Measurements from ENCODE around the gene CRYGD.
"Not testable (repeated sequence)": the region's sequence is repeated elsewhere in the genome, so short reads cannot be mapped to it uniquely, and the experiment has no call there.

CRYGD gene

DNA sequence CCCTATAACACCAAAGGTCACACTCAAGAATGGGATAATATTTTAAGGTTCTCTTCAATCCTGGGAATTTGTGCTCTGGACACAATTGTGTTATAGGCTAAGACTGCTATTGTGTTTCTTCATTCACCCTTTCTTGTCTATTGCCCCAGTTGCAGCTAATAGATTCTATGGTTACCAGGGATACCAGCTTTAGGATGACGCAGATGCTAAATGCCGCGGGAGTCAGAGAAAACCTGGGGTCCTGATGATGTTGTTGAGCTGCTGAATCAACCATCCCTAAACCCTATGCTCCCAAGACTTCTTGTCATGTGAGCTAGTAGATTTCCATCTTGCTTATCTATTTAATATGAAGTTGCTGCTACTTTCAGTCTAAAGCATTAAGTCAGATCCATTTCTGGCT is 5.4 kb downstream of the CRYGD start:
- no peak for DNase-seq (ENCODE audit: low spot score)
- TF ChIP-seq, protein P1, sequence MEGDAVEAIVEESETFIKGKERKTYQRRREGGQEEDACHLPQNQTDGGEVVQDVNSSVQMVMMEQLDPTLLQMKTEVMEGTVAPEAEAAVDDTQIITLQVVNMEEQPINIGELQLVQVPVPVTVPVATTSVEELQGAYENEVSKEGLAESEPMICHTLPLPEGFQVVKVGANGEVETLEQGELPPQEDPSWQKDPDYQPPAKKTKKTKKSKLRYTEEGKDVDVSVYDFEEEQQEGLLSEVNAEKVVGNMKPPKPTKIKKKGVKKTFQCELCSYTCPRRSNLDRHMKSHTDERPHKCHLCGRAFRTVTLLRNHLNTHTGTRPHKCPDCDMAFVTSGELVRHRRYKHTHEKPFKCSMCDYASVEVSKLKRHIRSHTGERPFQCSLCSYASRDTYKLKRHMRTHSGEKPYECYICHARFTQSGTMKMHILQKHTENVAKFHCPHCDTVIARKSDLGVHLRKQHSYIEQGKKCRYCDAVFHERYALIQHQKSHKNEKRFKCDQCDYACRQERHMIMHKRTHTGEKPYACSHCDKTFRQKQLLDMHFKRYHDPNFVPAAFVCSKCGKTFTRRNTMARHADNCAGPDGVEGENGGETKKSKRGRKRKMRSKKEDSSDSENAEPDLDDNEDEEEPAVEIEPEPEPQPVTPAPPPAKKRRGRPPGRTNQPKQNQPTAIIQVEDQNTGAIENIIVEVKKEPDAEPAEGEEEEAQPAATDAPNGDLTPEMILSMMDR (IDR thresholded peaks at IDR 0.05; ENCODE audit: borderline replicate concordance, control extremely low read depth, extremely low read depth, insufficient read depth, missing control alignments): no peak
- in situ Hi-C loops (cut with MboI; ENCODE audit: low sequenced_read_pairs, unreplicated experiment): no loop called here

GRCh38 chr2:208117390-208117789 is 6.9 kb downstream of the CRYGD start:
- DNase-seq (ENCODE audit: low spot score); in situ Hi-C loops (cut with MboI; ENCODE audit: low sequenced_read_pairs, unreplicated experiment): not testable (repeated sequence)

- no peak for DNase-seq (ENCODE audit: low spot score)
- TF ChIP-seq, protein P1 (IDR thresholded peaks at IDR 0.05; ENCODE audit: borderline replicate concordance, control extremely low read depth, extremely low read depth, insufficient read depth, missing control alignments): no peak
Observed at GRCh38 chr2:208112969-208113368, 11.4 kb downstream of the CRYGD start.

GRCh38 chr2:208112273-208112745 is 12.0 kb downstream of the CRYGD start:
- in situ Hi-C loops (cut with MboI; ENCODE audit: low sequenced_read_pairs, unreplicated experiment); DNase-seq (ENCODE audit: low spot score): not testable (repeated sequence)

More at GRCh38 chr2:208112969-208113368, 11.4 kb downstream of the CRYGD start:
- in situ Hi-C loops (cut with MboI; ENCODE audit: low sequenced_read_pairs, unreplicated experiment): no loop called here

DNA sequence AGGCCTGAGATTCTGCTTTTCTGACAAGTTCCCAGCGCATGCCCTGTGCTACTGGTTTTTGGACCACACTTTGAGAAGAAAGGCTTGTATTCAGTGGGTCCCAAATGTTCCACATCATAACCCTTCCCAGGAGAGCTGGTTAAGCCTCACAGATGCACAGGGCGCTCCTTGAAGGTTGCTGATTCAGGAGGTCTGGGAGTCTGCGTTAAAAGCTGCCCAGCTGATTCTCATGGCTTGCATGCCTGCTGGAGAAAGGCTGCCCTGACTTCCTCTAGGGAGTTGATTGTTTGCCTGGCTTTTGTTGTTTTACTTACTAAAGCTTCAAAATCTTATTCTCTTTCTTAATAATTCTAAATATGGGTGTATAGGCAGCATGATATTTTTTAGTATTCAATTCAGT is 20.7 kb downstream of the CRYGD start:
- TF ChIP-seq, protein P1 (IDR thresholded peaks at IDR 0.05; ENCODE audit: borderline replicate concordance, control extremely low read depth, extremely low read depth, insufficient read depth, missing control alignments): no peak
- no peak for DNase-seq (ENCODE audit: low spot score)
- in situ Hi-C loops (cut with MboI; ENCODE audit: low sequenced_read_pairs, unreplicated experiment): no loop called here

- DNase-seq (ENCODE audit: low spot score): no peak
- TF ChIP-seq, protein P1 (IDR thresholded peaks at IDR 0.05; ENCODE audit: borderline replicate concordance, control extremely low read depth, extremely low read depth, insufficient read depth, missing control alignments): no peak
- in situ Hi-C loops (cut with MboI; ENCODE audit: low sequenced_read_pairs, unreplicated experiment): no loop called here
Observed at GRCh38 chr2:208101716-208102631, 22.4 kb downstream of the CRYGD start.

GRCh38 chr2:208099682-208100470 is 24.4 kb downstream of the CRYGD start:
- TF ChIP-seq, protein P1 (IDR thresholded peaks at IDR 0.05; ENCODE audit: borderline replicate concordance, control extremely low read depth, extremely low read depth, insufficient read depth, missing control alignments): no peak
- in situ Hi-C loops (cut with MboI; ENCODE audit: low sequenced_read_pairs, unreplicated experiment): no loop called here
- DNase-seq (ENCODE audit: low spot score): no peak

DNA sequence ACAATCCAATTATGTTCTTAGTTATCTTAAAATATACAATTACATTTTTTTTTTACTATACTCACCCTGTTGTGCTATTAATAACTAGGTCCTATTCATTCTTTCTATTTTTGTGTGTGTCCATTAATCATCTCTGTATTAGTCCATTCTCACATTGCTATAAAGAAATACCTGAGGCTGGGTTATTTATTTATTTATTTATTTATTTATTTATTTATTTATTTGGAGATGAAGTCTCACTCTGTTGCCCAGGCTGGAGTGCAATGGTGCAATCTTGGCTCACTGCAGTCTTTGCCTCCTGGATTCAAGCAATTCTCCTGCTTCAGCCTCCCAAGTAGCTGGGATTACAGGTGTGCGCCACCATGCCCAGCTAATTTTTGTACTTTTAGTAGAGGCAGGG is 25.6 kb downstream of the CRYGD start:
- in situ Hi-C loops (cut with MboI; ENCODE audit: low sequenced_read_pairs, unreplicated experiment); DNase-seq (ENCODE audit: low spot score): not testable (repeated sequence)

Data from GM13976 (cell line).